OCI-LY1 (cell line): ENCODE results near the gene SLC16A6.

Experiments used
- EZH2 ChIP-seq: fragments of 200-600 bp; sonication (generic), shearing (Covaris generic); IDR thresholded peaks from 2 replicates; pipeline ENCODE4 v1.8.0; 2017; ENCODE audit warnings: borderline replicate concordance, mixed run types, mild to moderate bottlenecking, antibody characterized with exemption, low read length, moderate library complexity, mixed read lengths
- TF ChIP-seq, protein P1 (sequence below): fragments of 200-600 bp; sonication (generic), shearing (Covaris generic); IDR thresholded peaks from 2 replicates; pipeline ENCODE4 v1.5.1; 2017; ENCODE audit warnings: mild to moderate bottlenecking, antibody characterized with exemption, low read length, moderate library complexity, mixed read lengths

DNA sequence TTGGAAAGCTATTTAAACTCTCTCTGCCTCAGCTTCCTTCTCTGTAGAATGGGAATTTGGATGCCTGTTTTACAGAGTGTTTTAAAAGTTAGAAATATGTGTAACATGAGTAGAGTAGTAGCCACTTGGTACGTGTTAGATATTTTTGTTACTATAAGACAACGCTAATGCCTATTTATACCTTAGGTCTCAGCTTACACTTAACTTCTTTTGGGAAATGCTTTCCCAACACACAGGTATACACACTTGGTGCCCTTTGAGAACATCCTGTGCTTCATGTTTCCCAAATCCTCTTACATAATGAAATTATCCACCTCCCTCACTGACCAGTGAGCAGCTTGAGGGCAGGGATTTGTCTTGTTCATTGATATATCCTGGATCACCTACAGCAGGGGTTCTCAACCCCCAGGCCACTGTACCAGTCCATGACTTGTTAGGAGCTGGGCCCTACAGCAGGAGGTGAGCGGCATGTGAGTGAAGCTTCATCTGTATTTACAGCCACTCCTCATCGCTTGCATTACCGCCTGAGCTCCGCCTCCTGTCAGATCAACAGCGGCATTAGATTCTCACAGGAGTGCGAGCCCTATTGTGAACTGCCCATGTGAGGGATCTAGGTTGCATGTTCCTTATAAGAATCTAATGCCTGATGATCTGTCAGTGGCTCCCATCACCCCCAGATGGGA lies 33.9 kb upstream of the SLC16A6 start:
- TF ChIP-seq, protein P1, sequence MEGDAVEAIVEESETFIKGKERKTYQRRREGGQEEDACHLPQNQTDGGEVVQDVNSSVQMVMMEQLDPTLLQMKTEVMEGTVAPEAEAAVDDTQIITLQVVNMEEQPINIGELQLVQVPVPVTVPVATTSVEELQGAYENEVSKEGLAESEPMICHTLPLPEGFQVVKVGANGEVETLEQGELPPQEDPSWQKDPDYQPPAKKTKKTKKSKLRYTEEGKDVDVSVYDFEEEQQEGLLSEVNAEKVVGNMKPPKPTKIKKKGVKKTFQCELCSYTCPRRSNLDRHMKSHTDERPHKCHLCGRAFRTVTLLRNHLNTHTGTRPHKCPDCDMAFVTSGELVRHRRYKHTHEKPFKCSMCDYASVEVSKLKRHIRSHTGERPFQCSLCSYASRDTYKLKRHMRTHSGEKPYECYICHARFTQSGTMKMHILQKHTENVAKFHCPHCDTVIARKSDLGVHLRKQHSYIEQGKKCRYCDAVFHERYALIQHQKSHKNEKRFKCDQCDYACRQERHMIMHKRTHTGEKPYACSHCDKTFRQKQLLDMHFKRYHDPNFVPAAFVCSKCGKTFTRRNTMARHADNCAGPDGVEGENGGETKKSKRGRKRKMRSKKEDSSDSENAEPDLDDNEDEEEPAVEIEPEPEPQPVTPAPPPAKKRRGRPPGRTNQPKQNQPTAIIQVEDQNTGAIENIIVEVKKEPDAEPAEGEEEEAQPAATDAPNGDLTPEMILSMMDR, result no peak
- TF ChIP-seq EZH2, result no peak
